Activated CD8-positive, alpha-beta memory T cell treated with anti-CD3 and anti-CD28 coated beads, Interleukin-2, amount 10 ng/mL, durations not matched to agents 7 days and 5 days (primary cell): ENCODE data around the gene SRP68. TPM values are rescaled to one million over a fixed set of nuclear protein-coding genes. Genes with fewer than 3 reads are reported as not detected.

ENCODE experiments used
- ATAC-seq: fragments of 150-1000 bp; cut with Tn5 transposase; one replicate; pipeline ENCODE4 v1.10.0; 2021; ENCODE audit warnings: moderate library complexity
- CTCF ChIA-PET: fragments of 350-600 bp; sonication (Branson Sonifier 250); formaldehyde crosslinking; loops from one replicate; lab custom pipeline; 2021; ENCODE audit warnings: antibody characterized with exemption; lab: Charles Lee
- DNase-seq: peaks from one replicate; pipeline ENCODE4 v3.0.0-alpha.2; 2020
- H3K27ac Mint-ChIP-seq: one replicate; pipeline ENCODE4 v1.8.0; 2021; ENCODE audit warnings: mild to moderate bottlenecking, mixed read lengths
- H3K27me3 Mint-ChIP-seq: one replicate; pipeline ENCODE4 v1.8.0; 2021; ENCODE audit warnings: mixed read lengths
- H3K36me3 Mint-ChIP-seq: one replicate; pipeline ENCODE4 v1.8.0; 2021; ENCODE audit warnings: mild to moderate bottlenecking, mixed read lengths
- H3K4me1 Mint-ChIP-seq: one replicate; pipeline ENCODE4 v1.8.0; 2021; ENCODE audit warnings: mixed read lengths
- H3K4me3 Mint-ChIP-seq: one replicate; pipeline ENCODE4 v1.8.0; 2021; ENCODE audit warnings: mild to moderate bottlenecking, moderate library complexity, mixed read lengths
- H3K9me3 Mint-ChIP-seq: one replicate; pipeline ENCODE4 v1.8.0; 2022; ENCODE audit warnings: low read depth, mixed read lengths
- total RNA-seq, 2 experiments: library from RNA; stranded (reverse); gene quantifications; one replicate each; pipeline ENCODE4 v1.2.3, GENCODE V29; 2021

The SRP68 gene
- total RNA-seq: 100 to 1,000 TPM in 1 of 2 experiments, 10 to 100 TPM in 1; 92.0 to 116 TPM

- Mint-ChIP-seq H3K4me3 (peak within 1 kb of the TSS; percentile 94), H3K36me3 (peaks cover 17% of the 10 kb centered on the region), H3K4me1 (peaks cover 42% of the 10 kb centered on the region), H3K27me3 (peaks cover 36% of the 10 kb centered on the region), H3K27ac (peak within 1 kb of the TSS; percentile 91), H3K9me3 (no peaks in the 10 kb centered on the region)
- CTCF ChIA-PET: interaction anchor here (1.1 to 2.5 kb wide), 3 partner anchors 43 to 313 kb away, joined by 3 to 7 read pairs (median 4); no protein-coding TSS in a partner anchor
- DNase-seq (peak; percentile 92), ATAC-seq (peak; percentile 95)
These were observed at the start of gene SRP68 for GRCh38 chr17:76072148-76072858. Gene SRP68 (minus strand): TSS chr17:76072517. CDS start chr17:76072491, 26 bp downstream.

DNA sequence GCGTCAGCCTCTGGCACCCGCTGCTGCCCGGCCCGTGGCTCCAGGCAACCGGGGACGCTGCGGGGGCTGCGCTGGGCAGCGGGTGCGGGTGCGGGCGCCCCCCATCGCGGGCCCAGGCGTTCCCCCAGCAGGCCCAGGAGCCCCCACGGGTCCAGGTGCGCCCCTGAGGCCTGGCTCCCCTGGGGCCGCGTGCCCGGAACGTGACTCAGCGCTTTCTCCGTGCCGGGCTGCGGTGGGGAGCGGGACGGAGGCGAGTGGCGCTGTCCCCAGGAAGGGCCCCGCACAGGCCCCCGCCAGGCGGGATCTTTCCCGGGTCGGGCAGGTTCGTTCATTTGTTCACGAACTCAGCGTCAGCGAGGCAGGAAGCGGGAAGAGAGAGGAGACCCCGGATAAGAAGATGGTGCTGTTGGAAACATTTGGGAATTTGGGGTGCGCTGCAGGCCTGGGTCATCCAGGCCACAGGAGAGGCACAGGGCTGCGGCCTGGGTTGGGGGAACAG is 49.7 kb upstream of the SRP68 start:
- Mint-ChIP-seq H3K27me3 (no peaks in the 10 kb centered on the region), H3K27ac (peak overlapping the region; percentile 77), H3K36me3 (no peaks in the 10 kb centered on the region), H3K4me3 (no peak overlapping the region), H3K4me1 (peaks cover 14% of the 10 kb centered on the region), H3K9me3 (no peaks in the 10 kb centered on the region)
- ATAC-seq (peak; percentile 8), DNase-seq (no peak)
- CTCF ChIA-PET: interaction anchor here (0.8 to 17.4 kb wide), 35 partner anchors 10 to 347 kb away, joined by 3 to 308 read pairs (median 6); partner anchors contain the start of genes EXOC7, FOXJ1 and UBALD2

DNA sequence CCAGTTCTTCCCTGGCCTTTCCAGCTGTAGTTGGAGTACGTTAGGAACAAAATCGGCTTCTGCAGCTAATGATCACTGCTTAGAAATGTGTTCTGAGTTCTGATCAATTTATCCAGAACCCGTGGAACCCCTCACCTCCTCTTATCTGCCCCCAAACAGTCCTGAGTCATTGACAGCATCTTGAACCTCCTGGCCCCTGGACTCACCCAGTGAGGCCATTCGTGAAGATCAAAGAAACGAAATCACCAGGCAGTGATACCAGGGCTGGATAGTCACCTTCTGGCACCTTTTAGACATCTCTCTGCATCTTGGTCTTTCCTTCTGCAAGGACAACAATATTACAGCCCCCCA is 48.3 kb upstream of the SRP68 start:
- DNase-seq (no peak), ATAC-seq (no peak)
- H3K36me3 Mint-ChIP-seq: no peaks in the 10 kb centered on the region
- peak overlapping the region; percentile 54 for H3K27ac Mint-ChIP-seq
- H3K4me3 Mint-ChIP-seq: no peak overlapping the region
- CTCF ChIA-PET: interaction anchor here (1.0 to 17.4 kb wide), 24 partner anchors 8 to 180 kb away, joined by 3 to 308 read pairs (median 8); partner anchors contain the start of genes EXOC7 and FOXJ1
- H3K4me1 Mint-ChIP-seq: peaks cover 7% of the 10 kb centered on the region
- no peaks in the 10 kb centered on the region for H3K27me3 Mint-ChIP-seq
- no peaks in the 10 kb centered on the region for H3K9me3 Mint-ChIP-seq

DNA sequence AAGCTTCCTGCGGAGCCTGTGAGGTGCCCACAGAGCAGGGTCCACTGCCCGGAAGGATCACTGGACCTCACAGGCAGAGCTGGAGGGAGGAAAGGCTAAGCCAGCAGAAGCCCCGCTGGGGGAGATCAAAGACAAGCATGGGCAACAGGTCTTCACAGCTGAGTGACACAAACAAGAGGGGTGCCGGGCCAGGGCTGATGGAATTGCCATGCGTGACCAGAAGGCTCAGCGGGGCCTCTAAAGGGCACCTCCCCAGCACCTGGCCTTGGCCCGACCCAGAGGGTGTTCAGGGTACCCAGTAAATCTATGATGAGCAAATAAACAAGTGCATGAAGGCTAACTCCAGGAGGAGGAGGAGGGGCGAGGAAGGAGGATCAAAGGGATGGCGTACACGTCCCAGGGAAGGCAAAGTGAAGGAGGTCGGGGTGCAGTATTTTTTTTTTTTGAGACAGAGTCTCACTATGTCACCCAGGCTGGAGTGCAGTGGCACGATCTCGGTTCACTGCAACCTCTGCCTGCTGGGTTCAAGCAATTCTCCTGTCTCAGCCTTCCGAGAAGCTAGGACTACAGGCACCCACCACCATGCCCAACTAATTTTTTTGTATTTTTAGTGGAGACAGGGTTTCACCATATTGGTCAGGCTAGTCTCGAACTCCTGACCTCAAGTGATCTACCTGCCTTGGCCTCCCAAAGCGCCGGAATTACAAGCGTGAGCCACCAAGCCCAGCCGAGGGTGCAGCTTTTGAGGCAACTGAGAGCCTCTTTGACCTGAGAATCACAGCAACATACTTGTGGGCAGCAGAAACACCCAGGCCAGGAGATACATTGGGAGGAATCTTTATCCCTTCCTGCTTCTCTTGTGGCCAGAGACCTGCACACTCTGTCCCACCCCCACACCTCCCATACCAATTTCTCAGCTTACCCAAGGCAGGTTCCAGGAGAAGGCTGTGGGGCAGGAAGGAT is 47.4 kb upstream of the SRP68 start:
- Mint-ChIP-seq H3K4me1 (peaks cover 7% of the 10 kb centered on the region), H3K27ac (no peak overlapping the region), H3K36me3 (no peaks in the 10 kb centered on the region), H3K27me3 (no peaks in the 10 kb centered on the region), H3K4me3 (no peak overlapping the region), H3K9me3 (no peaks in the 10 kb centered on the region)
- ATAC-seq (no peak), DNase-seq (no peak)
- CTCF ChIA-PET: interaction anchor here (0.8 to 17.4 kb wide), 17 partner anchors 10 to 181 kb away, joined by 3 to 308 read pairs (median 5); partner anchors contain the start of genes CDK3 and EXOC7

GRCh38 chr17:76115138-76115754 is 42.9 kb upstream of the SRP68 start:
- no peak overlapping the region for H3K27ac Mint-ChIP-seq
- no peaks in the 10 kb centered on the region for H3K36me3 Mint-ChIP-seq
- no peaks in the 10 kb centered on the region for H3K27me3 Mint-ChIP-seq
- ATAC-seq: no peak
- no peak for DNase-seq
- H3K9me3 Mint-ChIP-seq: no peaks in the 10 kb centered on the region
- no peak overlapping the region for H3K4me3 Mint-ChIP-seq
- CTCF ChIA-PET: interaction anchor here (1.2 to 17.4 kb wide), 6 partner anchors 9 to 283 kb away, joined by 3 to 308 read pairs (median 4); partner anchors contain the start of gene CDK3
- no peaks in the 10 kb centered on the region for H3K4me1 Mint-ChIP-seq

GRCh38 chr17:76111956-76112355 is 39.6 kb upstream of the SRP68 start:
- ATAC-seq (no peak), DNase-seq (no peak)
- no peaks in the 10 kb centered on the region for H3K4me1 Mint-ChIP-seq
- no peaks in the 10 kb centered on the region for H3K9me3 Mint-ChIP-seq
- H3K4me3 Mint-ChIP-seq: no peak overlapping the region
- no peaks in the 10 kb centered on the region for H3K36me3 Mint-ChIP-seq
- no peak overlapping the region for H3K27ac Mint-ChIP-seq
- H3K27me3 Mint-ChIP-seq: no peaks in the 10 kb centered on the region
- CTCF ChIA-PET: interaction anchor here (0.9 to 17.4 kb wide), 6 partner anchors 9 to 286 kb away, joined by 3 to 308 read pairs (median 4); partner anchors contain the start of gene EXOC7

- DNase-seq (no peak), ATAC-seq (no peak)
- no peak overlapping the region for H3K27ac Mint-ChIP-seq
- peaks cover 8% of the 10 kb centered on the region for H3K4me1 Mint-ChIP-seq
- CTCF ChIA-PET: interaction anchor here (1.0 to 4.2 kb wide), 7 partner anchors 11 to 172 kb away, joined by 4 to 17 read pairs (median 6); no protein-coding TSS in a partner anchor
- no peaks in the 10 kb centered on the region for H3K9me3 Mint-ChIP-seq
- H3K4me3 Mint-ChIP-seq: no peak overlapping the region
- no peaks in the 10 kb centered on the region for H3K27me3 Mint-ChIP-seq
- peaks cover 2% of the 10 kb centered on the region for H3K36me3 Mint-ChIP-seq
These were observed 35.2 kb upstream of the SRP68 start for GRCh38 chr17:76107509-76107908.

GRCh38 chr17:76106703-76107102 is 34.4 kb upstream of the SRP68 start:
- no peak overlapping the region for H3K4me3 Mint-ChIP-seq
- peaks cover 14% of the 10 kb centered on the region for H3K4me1 Mint-ChIP-seq
- no peaks in the 10 kb centered on the region for H3K27me3 Mint-ChIP-seq
- no peaks in the 10 kb centered on the region for H3K9me3 Mint-ChIP-seq
- CTCF ChIA-PET: interaction anchor here (1.2 to 4.2 kb wide), 7 partner anchors 9 to 173 kb away, joined by 4 to 17 read pairs (median 6); no protein-coding TSS in a partner anchor
- H3K36me3 Mint-ChIP-seq: peaks cover 6% of the 10 kb centered on the region
- DNase-seq: no peak
- no peak overlapping the region for H3K27ac Mint-ChIP-seq
- no peak for ATAC-seq

DNA sequence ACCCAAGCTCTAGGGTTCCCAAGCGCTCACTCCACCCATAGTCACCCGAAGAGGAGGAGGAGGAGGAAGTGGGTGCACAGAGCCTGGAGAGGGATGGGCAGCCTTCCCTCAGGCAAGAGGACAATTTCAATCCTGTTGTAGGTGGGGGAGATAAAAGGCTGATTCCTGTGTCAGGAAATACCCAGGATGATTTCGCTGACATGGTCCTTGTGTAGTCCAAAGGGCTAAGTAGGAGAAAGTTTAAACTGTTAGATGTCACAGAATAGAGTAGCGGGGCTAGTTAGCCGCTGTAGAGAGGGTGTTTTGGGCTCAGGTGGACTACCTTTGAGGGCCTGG is 32.5 kb upstream of the SRP68 start:
- H3K4me1 Mint-ChIP-seq: peaks cover 16% of the 10 kb centered on the region
- peak overlapping the region; percentile 98 for H3K4me3 Mint-ChIP-seq
- peaks cover 16% of the 10 kb centered on the region for H3K36me3 Mint-ChIP-seq
- peak overlapping the region; percentile 59 for H3K27ac Mint-ChIP-seq
- H3K9me3 Mint-ChIP-seq: no peaks in the 10 kb centered on the region
- ATAC-seq (no peak), DNase-seq (no peak)
- H3K27me3 Mint-ChIP-seq: no peaks in the 10 kb centered on the region
- CTCF ChIA-PET: interaction anchor here (1.0 to 4.0 kb wide), 8 partner anchors 11 to 160 kb away, joined by 3 to 13 read pairs (median 5); partner anchors contain the start of gene ZACN

DNA sequence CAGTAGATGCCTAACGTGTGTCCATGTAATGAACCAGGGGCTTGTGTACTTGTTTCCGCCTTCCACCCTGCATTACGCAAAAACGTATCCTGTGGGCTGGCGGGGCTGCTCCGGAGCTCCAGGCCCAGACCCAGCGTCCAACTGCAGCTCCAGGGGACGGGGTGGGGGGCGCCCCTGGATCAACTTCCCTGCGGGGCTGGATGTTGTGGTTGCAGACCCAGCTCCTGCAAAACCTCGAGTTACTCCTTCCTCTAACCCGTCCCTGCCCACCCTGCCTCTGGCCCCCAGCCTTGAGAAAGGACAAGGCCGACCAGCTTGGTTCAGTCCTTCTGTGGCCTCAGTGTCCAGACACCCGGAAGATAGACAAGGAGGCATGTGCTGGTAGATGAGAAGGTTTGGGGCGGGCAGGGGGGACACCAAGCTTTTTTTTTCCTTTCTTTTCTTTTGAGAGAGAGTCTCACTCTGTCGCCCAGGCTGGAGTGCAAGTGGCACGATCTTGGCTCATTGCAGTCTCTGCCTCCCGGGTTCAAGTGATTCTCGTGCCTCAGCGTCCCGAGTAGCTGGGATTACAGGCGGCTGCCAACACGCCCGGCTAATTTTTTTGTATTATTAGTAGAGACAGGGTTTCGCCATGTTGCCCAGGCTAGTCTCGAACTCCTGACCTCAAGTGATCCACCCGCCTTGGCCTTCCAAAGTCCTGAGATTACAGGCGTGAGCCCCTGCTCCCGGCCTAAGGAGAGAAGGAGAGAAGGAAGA is 32.0 kb upstream of the SRP68 start:
- H3K27me3 Mint-ChIP-seq: no peaks in the 10 kb centered on the region
- H3K36me3 Mint-ChIP-seq: peaks cover 20% of the 10 kb centered on the region
- DNase-seq: no peak
- peaks cover 16% of the 10 kb centered on the region for H3K4me1 Mint-ChIP-seq
- ATAC-seq: no peak
- CTCF ChIA-PET: interaction anchor here (0.9 to 4.0 kb wide), 15 partner anchors 8 to 281 kb away, joined by 3 to 21 read pairs (median 5); partner anchors contain the start of gene ZACN
- no peaks in the 10 kb centered on the region for H3K9me3 Mint-ChIP-seq
- peak overlapping the region; percentile 97 for H3K27ac Mint-ChIP-seq
- H3K4me3 Mint-ChIP-seq: peak overlapping the region; percentile 98

- Mint-ChIP-seq H3K27ac (peak within 1 kb of the TSS; percentile 97), H3K4me3 (peak within 1 kb of the TSS; percentile 98), H3K36me3 (peaks cover 25% of the 10 kb centered on the region), H3K9me3 (no peaks in the 10 kb centered on the region), H3K4me1 (peaks cover 16% of the 10 kb centered on the region), H3K27me3 (no peaks in the 10 kb centered on the region)
- ATAC-seq: peak; percentile 94
- DNase-seq: peak; percentile 94
- CTCF ChIA-PET: interaction anchor here (0.8 to 4.0 kb wide), 22 partner anchors 8 to 282 kb away, joined by 3 to 21 read pairs (median 4); partner anchors contain the start of genes PRPSAP1 and ZACN
These were observed 31.2 kb upstream of the SRP68 start, which contains the start of gene EXOC7 for GRCh38 chr17:76103274-76104139. Gene EXOC7 (minus strand): TSS chr17:76103787. CDS start chr17:76103692, 95 bp downstream.
